Activated B cell treated with CpG ODN at 0.5 μM for 24 hours (primary cell): ENCODE data around the gene SMAD3. TPM values are rescaled to one million over a fixed set of nuclear protein-coding genes. Genes with fewer than 3 reads are reported as not detected.
A peak's percentile ranks its signal among the peaks of the same experiment; 100 is the strongest.

Experiments used
- ATAC-seq: fragments of 200-7000 bp; cut with Tn5 transposase; one replicate; pipeline ENCODE4 v1.10.0; 2021; ENCODE audit warnings: low read depth, mild to moderate bottlenecking, moderate library complexity
- CTCF ChIA-PET: fragments of 350-600 bp; sonication (Branson Sonifier 250); formaldehyde crosslinking; loops from one replicate; lab custom pipeline; 2021; ENCODE audit warnings: antibody characterized with exemption; lab: Charles Lee
- POLR2A ChIA-PET: fragments of 350-600 bp; sonication (Branson Sonifier 250); formaldehyde crosslinking; loops from one replicate; lab custom pipeline; 2021; ENCODE audit warnings: antibody characterized with exemption; lab: Charles Lee
- DNase-seq: peaks from one replicate; pipeline ENCODE4 v3.0.0; 2022
- H3K27ac Mint-ChIP-seq: one replicate; pipeline ENCODE4 v1.8.0; 2020; ENCODE audit warnings: mixed read lengths
- H3K27me3 Mint-ChIP-seq: one replicate; pipeline ENCODE4 v1.8.0; 2021; ENCODE audit warnings: mixed read lengths
- H3K36me3 Mint-ChIP-seq: one replicate; pipeline ENCODE4 v1.8.0; 2021; ENCODE audit warnings: low read depth, mixed read lengths
- H3K4me1 Mint-ChIP-seq: one replicate; pipeline ENCODE4 v1.8.0; 2021; ENCODE audit warnings: mixed read lengths
- H3K4me3 Mint-ChIP-seq: one replicate; pipeline ENCODE4 v1.8.0; 2020; ENCODE audit warnings: mild to moderate bottlenecking, mixed read lengths
- H3K9me3 Mint-ChIP-seq: one replicate; pipeline ENCODE4 v1.8.0; 2020; ENCODE audit warnings: mixed read lengths
- intact Hi-C: fragments of 100-400 bp; cut with micrococcal nuclease; formaldehyde crosslinking; loops from one replicate; pipeline ENCODE4 v1.15.1; 2024
- total RNA-seq: library from RNA; stranded (reverse); gene quantifications from 2 replicates; pipeline ENCODE4 v1.2.3, GENCODE V29; 2022
- TF ChIP-seq, protein P1 (sequence below): fragments of 200-600 bp; IDR thresholded peaks from one replicate; pipeline ENCODE4 v1.8.0; 2022; ENCODE audit warnings: antibody characterized with exemption, mild to moderate bottlenecking

SMAD3 gene
- total RNA-seq, 1 donor from 2014 or later, result 118 TPM

DNA sequence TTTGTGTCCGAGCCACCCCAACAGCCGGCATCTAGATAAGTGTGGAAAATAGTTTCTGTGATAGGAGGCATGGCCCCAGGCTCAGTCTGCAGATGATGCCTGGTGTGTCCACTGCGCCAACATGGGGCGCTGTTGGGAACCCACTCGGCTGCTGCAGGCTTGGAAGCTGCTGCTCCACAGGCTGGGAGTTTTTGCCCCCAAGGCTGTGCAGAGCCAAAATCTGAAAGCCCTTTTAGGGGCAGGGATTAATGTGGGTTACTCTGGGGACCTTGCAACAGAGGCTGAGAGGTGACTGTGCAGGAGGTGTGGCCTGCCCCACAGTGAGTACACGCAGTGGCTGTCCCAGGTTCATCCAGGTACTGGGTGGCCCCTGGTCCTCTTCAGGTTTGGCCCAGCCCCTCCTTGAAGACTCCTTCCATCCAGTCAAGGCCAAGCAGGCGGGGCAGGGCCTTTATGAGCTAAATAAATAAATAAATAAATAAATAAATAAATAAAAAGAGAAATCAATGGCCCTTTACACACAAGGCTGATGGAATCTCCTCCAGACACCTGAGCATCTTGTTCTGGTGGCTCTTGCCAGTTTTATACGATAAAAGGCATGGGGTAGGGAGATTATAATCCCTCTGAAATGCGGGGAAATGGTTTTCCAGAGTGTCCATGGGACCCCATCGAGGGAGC, 115.3 kb downstream of the SMAD3 start:
- no peak for ATAC-seq
- Mint-ChIP-seq H3K27me3 (no peaks in the 10 kb centered on the region), H3K36me3 (peaks cover 86% of the 10 kb centered on the region), H3K4me3 (no peak overlapping the region), H3K4me1 (peaks cover 18% of the 10 kb centered on the region), H3K9me3 (no peaks in the 10 kb centered on the region), H3K27ac (no peak overlapping the region)
- intact Hi-C loops, result loop anchor here (1.0 to 2.0 kb wide), 2 partner anchors 100 to 234 kb away; no protein-coding TSS in a partner anchor
- CTCF ChIA-PET, result interaction anchor here (0.7 to 1.0 kb wide), 3 partner anchors 115 to 235 kb away, joined by 3 to 6 read pairs (median 3); partner anchors contain the start of gene SMAD3
- TF ChIP-seq, protein P1, sequence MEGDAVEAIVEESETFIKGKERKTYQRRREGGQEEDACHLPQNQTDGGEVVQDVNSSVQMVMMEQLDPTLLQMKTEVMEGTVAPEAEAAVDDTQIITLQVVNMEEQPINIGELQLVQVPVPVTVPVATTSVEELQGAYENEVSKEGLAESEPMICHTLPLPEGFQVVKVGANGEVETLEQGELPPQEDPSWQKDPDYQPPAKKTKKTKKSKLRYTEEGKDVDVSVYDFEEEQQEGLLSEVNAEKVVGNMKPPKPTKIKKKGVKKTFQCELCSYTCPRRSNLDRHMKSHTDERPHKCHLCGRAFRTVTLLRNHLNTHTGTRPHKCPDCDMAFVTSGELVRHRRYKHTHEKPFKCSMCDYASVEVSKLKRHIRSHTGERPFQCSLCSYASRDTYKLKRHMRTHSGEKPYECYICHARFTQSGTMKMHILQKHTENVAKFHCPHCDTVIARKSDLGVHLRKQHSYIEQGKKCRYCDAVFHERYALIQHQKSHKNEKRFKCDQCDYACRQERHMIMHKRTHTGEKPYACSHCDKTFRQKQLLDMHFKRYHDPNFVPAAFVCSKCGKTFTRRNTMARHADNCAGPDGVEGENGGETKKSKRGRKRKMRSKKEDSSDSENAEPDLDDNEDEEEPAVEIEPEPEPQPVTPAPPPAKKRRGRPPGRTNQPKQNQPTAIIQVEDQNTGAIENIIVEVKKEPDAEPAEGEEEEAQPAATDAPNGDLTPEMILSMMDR, result no peak
- POLR2A ChIA-PET, result interaction anchor here (0.7 to 1.2 kb wide), 2 partner anchors 19 to 71 kb away, joined by 3 read pairs; no protein-coding TSS in a partner anchor
- DNase-seq, result no peak

DNA sequence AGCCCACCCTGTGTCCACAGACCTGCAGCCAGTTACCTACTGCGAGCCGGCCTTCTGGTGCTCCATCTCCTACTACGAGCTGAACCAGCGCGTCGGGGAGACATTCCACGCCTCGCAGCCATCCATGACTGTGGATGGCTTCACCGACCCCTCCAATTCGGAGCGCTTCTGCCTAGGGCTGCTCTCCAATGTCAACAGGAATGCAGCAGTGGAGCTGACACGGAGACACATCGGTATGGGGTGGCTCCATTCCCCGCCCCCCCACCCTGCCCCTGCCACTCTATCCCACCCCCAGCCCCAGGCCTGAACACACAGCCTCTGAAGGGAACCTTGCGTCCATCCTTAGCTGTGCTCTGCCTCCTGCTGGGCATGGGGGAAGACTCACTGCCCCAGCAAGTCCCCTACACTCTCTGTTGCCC, 115.8 kb downstream of the SMAD3 start:
- no peaks in the 10 kb centered on the region for H3K27me3 Mint-ChIP-seq
- ChIA-PET CTCF (interaction anchor here (0.7 to 1.0 kb wide), 3 partner anchors 116 to 235 kb away, joined by 3 to 6 read pairs (median 3); partner anchors contain the start of gene SMAD3), POLR2A (interaction anchor here (0.6 kb wide), 1 partner anchor 72 kb away, joined by 4 read pairs; no protein-coding TSS in a partner anchor)
- intact Hi-C loops, result loop anchor here (1.0 to 2.0 kb wide), 2 partner anchors 100 to 235 kb away; no protein-coding TSS in a partner anchor
- no peaks in the 10 kb centered on the region for H3K9me3 Mint-ChIP-seq
- peak; percentile 40 for ATAC-seq
- H3K4me1 Mint-ChIP-seq, result peaks cover 15% of the 10 kb centered on the region
- H3K36me3 Mint-ChIP-seq, result peaks cover 86% of the 10 kb centered on the region
- no peak overlapping the region for H3K4me3 Mint-ChIP-seq
- no peak for DNase-seq
- TF ChIP-seq, protein P1, result no peak
- H3K27ac Mint-ChIP-seq, result no peak overlapping the region

DNA sequence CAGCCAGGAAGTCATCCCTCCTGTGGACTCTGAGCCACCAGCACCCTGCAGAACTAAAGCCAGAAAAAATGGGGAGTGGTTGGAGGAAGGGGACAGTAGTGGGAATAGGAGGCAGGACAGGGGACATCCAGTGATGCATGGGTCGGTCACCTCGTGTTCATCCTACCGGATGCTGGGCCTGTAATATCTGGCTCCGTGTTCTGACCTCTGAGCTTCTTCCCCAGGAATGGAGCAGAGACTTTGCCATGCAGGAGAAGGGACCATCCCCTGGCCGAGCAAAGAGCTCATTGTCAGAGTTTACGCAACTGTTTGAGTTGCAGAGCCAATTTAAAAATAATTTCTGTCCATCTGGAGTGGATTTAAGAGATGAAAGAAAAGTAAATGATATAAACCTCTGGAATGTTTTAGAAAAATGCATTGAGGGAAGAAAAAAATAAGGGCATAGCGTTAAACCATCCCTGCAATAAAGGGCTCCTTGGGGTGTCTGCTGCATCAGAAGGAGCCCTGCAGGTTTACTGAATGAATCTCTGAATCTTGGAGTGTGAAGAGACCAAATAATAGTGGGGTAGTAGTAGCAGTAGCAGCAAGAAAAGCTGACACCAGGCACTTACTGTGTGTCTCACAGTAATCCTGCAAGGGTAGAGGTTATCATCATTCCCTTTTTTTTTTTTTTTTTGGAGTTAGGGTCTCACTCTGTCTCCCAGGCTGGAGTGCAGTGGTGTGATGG, 118.2 kb downstream of the SMAD3 start:
- POLR2A ChIA-PET, result interaction anchor here (1.7 kb wide), 1 partner anchor 101 kb away, joined by 3 read pairs; no protein-coding TSS in a partner anchor
- Mint-ChIP-seq H3K36me3 (peaks cover 90% of the 10 kb centered on the region), H3K27me3 (no peaks in the 10 kb centered on the region)

DNA sequence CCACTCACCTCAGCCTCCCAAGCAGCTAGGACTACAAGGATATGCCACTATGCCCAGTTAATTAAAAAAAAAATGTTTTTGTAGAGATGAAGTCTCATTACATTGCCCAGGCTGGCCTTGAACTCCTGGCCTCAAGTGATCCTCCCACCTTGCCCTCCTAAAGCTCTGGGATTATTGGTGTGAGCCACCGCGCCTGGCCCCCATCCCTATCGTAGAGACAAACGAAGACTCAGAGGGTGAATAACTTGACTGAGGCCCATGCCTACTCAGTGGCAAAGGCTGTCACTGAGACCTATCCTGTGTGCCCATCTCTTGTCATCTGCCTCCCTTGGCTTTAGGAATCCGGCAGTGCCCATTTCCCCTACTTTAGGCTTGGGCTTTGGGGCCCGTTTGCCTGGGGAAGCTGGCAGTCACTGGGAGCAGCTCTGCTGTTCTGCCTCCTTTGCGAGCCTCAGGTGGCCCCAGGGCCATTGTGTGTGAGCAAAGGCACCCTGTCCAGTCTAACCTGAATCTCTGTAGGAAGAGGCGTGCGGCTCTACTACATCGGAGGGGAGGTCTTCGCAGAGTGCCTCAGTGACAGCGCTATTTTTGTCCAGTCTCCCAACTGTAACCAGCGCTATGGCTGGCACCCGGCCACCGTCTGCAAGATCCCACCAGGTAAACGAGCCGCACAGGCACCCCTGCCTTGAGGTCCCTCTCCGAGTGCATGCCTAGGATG, 119.0 kb downstream of the SMAD3 start:
- peaks cover 6% of the 10 kb centered on the region for H3K4me1 Mint-ChIP-seq
- H3K4me3 Mint-ChIP-seq, result no peak overlapping the region
- TF ChIP-seq, protein P1, result no peak
- POLR2A ChIA-PET, result no interaction called here
- ATAC-seq (no peak), DNase-seq (no peak)
- intact Hi-C loops, result no loop called here
- H3K9me3 Mint-ChIP-seq, result no peaks in the 10 kb centered on the region
- H3K27ac Mint-ChIP-seq, result peak overlapping the region; percentile 56
- CTCF ChIA-PET, result no interaction called here
- peaks cover 90% of the 10 kb centered on the region for H3K36me3 Mint-ChIP-seq
- no peaks in the 10 kb centered on the region for H3K27me3 Mint-ChIP-seq

More for the DNA sequence above, 118.2 kb downstream of the SMAD3 start:
- intact Hi-C loops, result no loop called here
- no peak overlapping the region for H3K27ac Mint-ChIP-seq
- CTCF ChIA-PET, result no interaction called here
- no peaks in the 10 kb centered on the region for H3K9me3 Mint-ChIP-seq
- DNase-seq (no peak), ATAC-seq (no peak)
- TF ChIP-seq, protein P1, result no peak
- no peak overlapping the region for H3K4me3 Mint-ChIP-seq
- H3K4me1 Mint-ChIP-seq, result peaks cover 6% of the 10 kb centered on the region
